ENCODE measurements around the gene COL12A1. TPM values are rescaled to one million over a fixed set of nuclear protein-coding genes. Genes with fewer than 3 reads are reported as not detected.
A peak's percentile ranks its signal among the peaks of the same experiment; 100 is the strongest.

COL12A1 gene
- total RNA-seq, 6 experiments from 2014 or later: 205 to 304 (median 227) TPM

GRCh38 chr6:75243333-75244062 lies 37.6 kb upstream of the COL12A1 start, which contains the start of gene COX7A2:
Gene COX7A2, minus strand, starts transcription at chr6:75243801. Its CDS starts 67 bp downstream, at chr6:75243734.
- Mint-ChIP-seq H3K4me3 (peak within 1 kb of the TSS; percentile 99), H3K4me1 (ENCODE audit: low read depth) (peaks cover 34% of the 10 kb centered on the region), H3K27me3 (ENCODE audit: insufficient read depth) (peaks cover 4% of the 10 kb centered on the region; the same call in 1 of the 2 replicates), H3K9me3 (no peaks in the 10 kb centered on the region), H3K36me3 (ENCODE audit: low read depth) (peaks cover 14% of the 10 kb centered on the region), H3K27ac (peak within 1 kb of the TSS; percentile 98)
- DNase-seq: peak; percentile 98
- no peak for TF ChIP-seq CTCF (IDR thresholded peaks at IDR 0.05)

- Mint-ChIP-seq H3K9me3 (no peaks in the 10 kb centered on the region), H3K36me3 (ENCODE audit: low read depth) (peaks cover 17% of the 10 kb centered on the region), H3K4me3 (no peak overlapping the region), H3K4me1 (ENCODE audit: low read depth) (peaks cover 18% of the 10 kb centered on the region), H3K27ac (no peak overlapping the region), H3K27me3 (ENCODE audit: insufficient read depth) (no peaks in the 10 kb centered on the region; the same call in 1 of the 2 replicates)
- TF ChIP-seq CTCF (IDR thresholded peaks at IDR 0.05): no peak
- no peak for DNase-seq
These were observed 30.8 kb upstream of the COL12A1 start for GRCh38 chr6:75236630-75237029.

- H3K4me3 Mint-ChIP-seq: no peak overlapping the region
- no peak for DNase-seq
- H3K9me3 Mint-ChIP-seq: no peaks in the 10 kb centered on the region
- H3K4me1 Mint-ChIP-seq (ENCODE audit: low read depth): peaks cover 23% of the 10 kb centered on the region
- peaks cover 8% of the 10 kb centered on the region for H3K36me3 Mint-ChIP-seq (ENCODE audit: low read depth)
- H3K27ac Mint-ChIP-seq: no peak overlapping the region
- no peaks in the 10 kb centered on the region; the same call in 1 of the 2 replicates for H3K27me3 Mint-ChIP-seq (ENCODE audit: insufficient read depth)
- no peak for TF ChIP-seq CTCF (IDR thresholded peaks at IDR 0.05)
These were observed 29.4 kb upstream of the COL12A1 start for GRCh38 chr6:75235271-75235670.

- no peak for DNase-seq
- H3K36me3 Mint-ChIP-seq (ENCODE audit: low read depth): peaks cover 8% of the 10 kb centered on the region
- no peak overlapping the region for H3K27ac Mint-ChIP-seq
- H3K9me3 Mint-ChIP-seq: no peaks in the 10 kb centered on the region
- H3K4me1 Mint-ChIP-seq (ENCODE audit: low read depth): peaks cover 24% of the 10 kb centered on the region
- no peak for TF ChIP-seq CTCF (IDR thresholded peaks at IDR 0.05)
- H3K4me3 Mint-ChIP-seq: no peak overlapping the region
- no peaks in the 10 kb centered on the region; the same call in 1 of the 2 replicates for H3K27me3 Mint-ChIP-seq (ENCODE audit: insufficient read depth)
These were observed 28.4 kb upstream of the COL12A1 start for GRCh38 chr6:75234126-75234865.

GRCh38 chr6:75233092-75233615 lies 27.3 kb upstream of the COL12A1 start:
- DNase-seq: no peak
- H3K27me3 Mint-ChIP-seq (ENCODE audit: insufficient read depth): no peaks in the 10 kb centered on the region; the same call in 1 of the 2 replicates
- peaks cover 24% of the 10 kb centered on the region for H3K4me1 Mint-ChIP-seq (ENCODE audit: low read depth)
- no peak overlapping the region for H3K27ac Mint-ChIP-seq
- no peak for TF ChIP-seq CTCF (IDR thresholded peaks at IDR 0.05)
- H3K4me3 Mint-ChIP-seq: no peak overlapping the region
- H3K9me3 Mint-ChIP-seq: no peaks in the 10 kb centered on the region
- H3K36me3 Mint-ChIP-seq (ENCODE audit: low read depth): peaks cover 8% of the 10 kb centered on the region

Measured in HFFc6 (cell line).